ENCODE results near the gene XYLT1.

Gene XYLT1

DNA sequence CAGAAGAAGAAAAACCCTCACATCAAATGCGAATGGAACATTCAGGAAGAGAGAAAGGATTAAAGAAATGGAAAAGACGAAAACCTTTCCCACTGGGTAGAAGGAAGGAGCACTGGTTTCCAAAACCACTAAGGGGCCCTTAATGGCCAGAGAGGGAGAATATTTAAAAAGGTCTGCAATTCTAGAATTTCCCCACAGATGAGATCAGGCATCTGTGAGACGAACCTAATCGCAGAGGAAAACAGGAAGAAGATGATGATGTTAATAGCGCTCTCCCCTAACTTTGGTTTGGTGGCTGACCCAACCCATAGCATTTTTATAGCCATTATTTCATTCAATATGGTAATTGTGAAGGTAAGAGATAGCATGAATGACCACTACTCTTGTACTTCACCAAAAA is 32.8 kb downstream of the XYLT1 start:
- no peak for TF ChIP-seq POLR2A (IDR thresholded peaks at IDR 0.05; ENCODE audit: low read depth, low read length)
- FAIRE-seq = no peak
- DNase-seq (ENCODE audit: insufficient read length, low spot score) = no peak

DNA sequence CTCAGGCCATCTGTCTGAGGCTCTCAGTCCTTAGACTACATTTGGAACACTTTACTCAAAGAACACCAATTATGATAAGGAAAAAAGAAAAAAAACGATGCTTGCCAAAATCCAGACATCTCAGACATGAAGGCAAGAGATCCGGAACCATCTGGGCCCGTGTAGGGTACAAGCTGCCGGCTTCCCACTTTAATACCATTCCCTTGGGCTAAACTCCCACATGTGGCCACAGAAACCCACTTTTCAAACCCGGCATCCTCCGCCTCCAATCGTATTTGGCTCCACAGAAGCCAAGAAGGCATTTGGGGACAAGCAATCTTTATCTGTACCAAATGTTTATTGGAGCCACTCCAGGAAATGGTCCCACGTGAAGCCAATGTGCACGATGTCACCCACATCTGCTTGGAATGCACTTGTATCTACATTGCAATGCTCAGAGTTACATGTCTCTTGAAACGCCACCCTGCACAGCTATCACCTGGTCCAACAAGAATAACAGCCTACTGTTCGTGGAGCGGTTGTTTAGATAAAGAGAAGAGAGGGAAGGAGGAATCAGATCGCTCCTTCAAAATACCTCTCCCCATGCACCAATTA is 33.5 kb downstream of the XYLT1 start:
- no peak for TF ChIP-seq POLR2A (IDR thresholded peaks at IDR 0.05; ENCODE audit: low read depth, low read length)
- FAIRE-seq (no peak), DNase-seq (ENCODE audit: insufficient read length, low spot score) (no peak)

DNA sequence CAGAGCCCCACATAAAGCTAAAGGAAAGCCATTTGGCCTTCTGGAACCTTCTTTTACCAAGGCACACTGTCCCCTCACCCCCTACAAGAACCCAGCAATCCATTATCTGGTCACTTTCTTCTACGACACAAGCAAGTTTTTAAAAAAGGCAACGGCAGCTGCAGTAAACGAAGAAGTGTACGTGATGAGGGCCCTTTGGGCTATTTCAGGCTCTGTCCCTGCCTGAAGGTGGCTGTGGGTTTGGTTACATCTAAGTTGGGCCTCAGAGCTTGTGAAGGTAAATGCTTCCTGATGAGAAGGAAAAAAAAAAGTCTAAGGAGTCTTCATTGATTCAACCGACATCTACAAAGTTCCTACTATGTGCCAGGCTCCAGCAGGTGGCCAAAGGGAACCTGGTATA is 35.4 kb downstream of the XYLT1 start:
- TF ChIP-seq POLR2A (IDR thresholded peaks at IDR 0.05; ENCODE audit: low read depth, low read length) = no peak
- FAIRE-seq (no peak), DNase-seq (ENCODE audit: insufficient read length, low spot score) (no peak)

DNA sequence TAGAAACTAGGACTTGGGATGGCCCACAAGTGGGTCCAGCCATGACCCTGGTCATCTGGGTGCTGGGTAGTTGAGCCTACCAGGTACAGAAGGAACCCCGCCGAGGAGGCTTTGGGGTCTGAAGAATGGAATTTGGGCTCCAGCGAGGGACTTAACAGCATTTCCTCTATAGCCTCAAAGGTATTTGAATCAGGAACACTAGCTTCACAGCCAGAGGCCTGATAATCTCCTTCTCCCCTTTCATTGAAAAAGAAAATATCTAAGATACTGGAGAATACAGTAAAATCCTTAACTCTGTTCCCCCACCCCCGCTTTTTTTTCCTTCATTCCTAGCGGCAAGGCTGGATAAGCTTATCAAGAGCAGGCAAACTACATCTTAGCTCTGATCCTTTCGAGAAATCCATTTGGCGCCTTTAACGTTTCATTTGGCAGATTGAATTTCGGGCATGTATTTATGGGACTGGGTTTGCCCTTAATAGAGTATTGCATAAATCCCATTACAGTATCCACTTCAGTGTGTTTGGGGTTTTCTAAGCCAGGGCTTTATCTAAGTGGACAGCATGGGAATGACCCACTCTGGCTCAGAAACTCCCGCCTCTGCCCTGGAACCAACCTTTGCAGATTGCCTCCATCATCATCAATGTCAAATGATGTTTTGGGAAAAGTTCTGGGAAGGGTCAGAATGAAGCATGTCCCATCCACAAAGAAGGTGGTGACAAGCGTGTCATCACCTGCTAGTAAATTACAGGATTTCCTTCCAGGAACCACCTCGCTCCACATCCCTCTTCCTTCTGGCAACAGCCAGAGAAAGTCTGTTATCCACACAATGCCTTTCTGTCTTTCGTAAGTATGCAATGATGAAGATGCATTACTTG is 36.9 kb downstream of the XYLT1 start:
- DNase-seq (ENCODE audit: insufficient read length, low spot score) (no peak), FAIRE-seq (no peak)
- no peak for TF ChIP-seq POLR2A (IDR thresholded peaks at IDR 0.05; ENCODE audit: low read depth, low read length)

DNA sequence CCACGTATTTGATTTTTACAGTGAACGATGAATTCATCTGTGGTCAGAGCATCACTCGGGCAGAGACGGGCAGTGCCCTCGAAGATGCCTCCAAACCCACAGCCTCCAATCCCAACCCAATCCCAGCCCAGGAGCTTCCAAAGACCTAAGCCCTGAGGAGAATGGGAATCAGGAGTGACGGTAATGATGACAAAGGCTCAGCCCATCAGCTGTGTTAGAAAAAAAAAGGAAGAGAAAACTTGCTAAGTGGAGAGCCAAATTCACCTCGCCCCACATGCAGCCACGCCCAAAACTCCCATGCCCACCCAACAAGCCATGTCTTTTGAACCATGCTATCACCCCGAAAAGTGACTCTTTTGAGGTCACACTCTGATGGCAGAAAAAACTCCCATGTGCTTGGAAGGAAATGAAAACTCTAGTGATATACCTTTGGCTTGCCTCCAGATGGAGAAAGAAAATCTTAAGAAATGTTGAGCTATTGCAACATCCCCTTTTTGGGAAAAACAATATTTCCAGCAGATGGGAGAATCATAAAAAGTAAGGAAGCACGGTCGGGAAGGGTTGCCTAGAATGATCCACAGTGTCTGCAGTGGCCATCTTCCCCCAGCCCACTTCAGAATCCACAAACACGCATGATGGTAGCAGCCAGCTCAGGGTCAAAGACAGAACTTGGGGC is 37.7 kb downstream of the XYLT1 start:
- FAIRE-seq = no peak
- DNase-seq (ENCODE audit: insufficient read length, low spot score) = no peak
- TF ChIP-seq POLR2A (IDR thresholded peaks at IDR 0.05; ENCODE audit: low read depth, low read length) = no peak

DNA sequence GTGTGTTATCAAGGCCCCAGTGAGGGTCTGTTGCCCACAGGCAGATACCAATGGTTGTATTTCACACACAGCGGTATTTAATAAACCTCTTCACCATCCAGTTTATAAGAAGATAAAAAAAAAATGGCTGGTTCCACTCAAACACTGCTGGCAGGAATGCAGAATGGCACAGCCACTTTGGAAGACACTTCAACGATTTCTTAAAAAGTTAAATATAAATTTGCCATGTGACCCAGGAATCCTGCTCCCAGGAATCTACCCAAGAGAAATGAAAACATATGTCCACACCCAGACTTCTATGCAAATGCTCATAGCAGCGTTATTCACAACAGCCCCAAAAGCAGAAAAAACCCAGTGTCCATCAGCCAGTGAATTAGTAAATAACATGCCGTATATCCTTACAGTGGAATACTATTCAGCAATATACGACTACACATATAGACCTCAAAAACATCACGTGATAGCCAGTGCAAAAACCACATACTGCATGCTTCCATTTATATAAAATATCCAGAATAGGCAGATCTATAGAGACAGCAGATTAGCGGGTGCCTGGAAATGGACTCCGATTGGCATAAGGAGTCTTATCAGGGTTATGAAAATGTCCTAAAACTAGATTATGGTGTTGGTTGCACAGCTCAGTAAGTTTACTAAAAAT is 38.7 kb downstream of the XYLT1 start:
- no peak for TF ChIP-seq POLR2A (IDR thresholded peaks at IDR 0.05; ENCODE audit: low read depth, low read length)
- DNase-seq (ENCODE audit: insufficient read length, low spot score) (no peak), FAIRE-seq (no peak)

DNA sequence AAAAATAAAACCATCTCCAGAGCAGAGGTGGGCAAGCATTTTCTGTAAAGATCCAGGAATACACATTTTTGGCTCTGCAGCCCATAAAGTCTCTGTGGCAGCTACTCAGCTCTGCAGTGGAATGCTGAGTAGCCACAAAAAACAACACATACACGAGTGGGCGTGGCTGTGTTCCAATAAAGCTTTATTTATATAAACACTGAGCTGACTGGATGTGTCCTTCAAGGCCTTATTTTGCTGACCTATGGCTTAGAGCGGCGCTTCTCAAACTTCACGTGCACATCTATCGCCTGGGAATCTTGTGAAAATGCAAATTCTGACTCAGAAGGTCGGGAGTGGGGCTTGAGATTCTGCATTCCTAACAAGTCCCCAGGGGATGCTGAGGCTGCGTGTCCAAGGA is 39.7 kb downstream of the XYLT1 start:
- no peak for TF ChIP-seq POLR2A (IDR thresholded peaks at IDR 0.05; ENCODE audit: low read depth, low read length)
- DNase-seq (ENCODE audit: insufficient read length, low spot score) = no peak
- no peak for FAIRE-seq

DNA sequence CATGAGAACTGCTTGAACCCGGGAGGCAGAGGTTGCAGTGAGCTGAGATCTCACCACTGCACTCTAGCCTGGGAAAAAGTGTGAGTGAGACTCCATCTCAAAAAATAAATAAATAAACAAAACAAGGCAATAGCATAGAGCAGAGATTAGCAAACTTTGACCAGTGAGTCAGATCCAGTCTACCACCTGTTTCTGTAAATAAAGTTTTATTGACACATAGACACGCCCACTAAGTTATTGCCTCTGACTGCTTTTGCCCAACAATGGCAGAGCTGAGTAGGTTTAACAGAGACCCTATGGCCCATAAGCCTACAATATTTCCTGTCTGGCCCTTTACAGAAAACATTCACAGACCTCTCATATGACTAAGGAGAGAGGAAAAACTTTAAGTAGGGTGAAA is 44.3 kb downstream of the XYLT1 start:
- TF ChIP-seq POLR2A (IDR thresholded peaks at IDR 0.05; ENCODE audit: low read depth, low read length) = no peak
- no peak for DNase-seq (ENCODE audit: insufficient read length, low spot score)
- FAIRE-seq = no peak

DNA sequence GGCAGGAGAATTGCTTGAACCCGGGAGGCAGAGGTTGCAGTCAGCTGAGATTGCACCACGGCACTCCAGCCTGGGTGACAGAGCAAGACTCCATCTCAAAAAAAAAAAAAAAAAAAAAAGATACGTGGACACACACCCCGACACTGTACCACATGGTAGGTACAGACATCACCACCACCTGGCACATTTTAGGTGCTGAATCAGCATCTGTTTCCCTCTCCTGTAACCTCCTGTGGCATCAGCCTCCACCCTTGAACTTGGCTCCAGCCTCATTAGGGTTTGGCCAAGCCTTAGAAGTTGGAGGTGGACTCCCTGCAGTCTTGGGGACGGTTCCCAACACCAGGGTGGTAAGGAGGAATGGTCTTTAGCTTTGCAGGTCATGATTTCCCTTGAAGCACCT is 46.0 kb downstream of the XYLT1 start:
- DNase-seq (ENCODE audit: insufficient read length, low spot score) (no peak), FAIRE-seq (no peak)
- no peak for TF ChIP-seq POLR2A (IDR thresholded peaks at IDR 0.05; ENCODE audit: low read depth, low read length)

DNA sequence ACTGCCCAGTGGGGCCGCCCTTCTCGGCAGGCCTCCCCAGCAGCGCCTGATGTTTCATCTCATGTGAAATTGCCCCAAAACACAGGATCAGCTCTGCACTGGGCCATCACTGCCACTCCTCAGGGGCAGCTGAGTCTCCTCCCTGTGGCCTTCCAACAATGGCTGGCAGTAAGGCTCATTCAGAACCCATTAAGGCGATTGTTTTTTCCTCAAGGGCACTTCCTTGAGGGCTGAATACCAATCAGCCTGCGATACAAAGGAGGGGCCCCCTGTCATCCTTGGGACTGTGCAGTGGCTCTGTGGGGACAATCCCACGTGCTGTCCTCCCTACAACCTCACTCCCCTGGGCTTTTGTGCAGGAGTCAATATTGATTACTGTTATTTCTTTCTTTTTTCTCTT is 47.5 kb downstream of the XYLT1 start:
- DNase-seq (ENCODE audit: insufficient read length, low spot score) = no peak
- TF ChIP-seq POLR2A (IDR thresholded peaks at IDR 0.05; ENCODE audit: low read depth, low read length) = no peak
- no peak for FAIRE-seq

DNA sequence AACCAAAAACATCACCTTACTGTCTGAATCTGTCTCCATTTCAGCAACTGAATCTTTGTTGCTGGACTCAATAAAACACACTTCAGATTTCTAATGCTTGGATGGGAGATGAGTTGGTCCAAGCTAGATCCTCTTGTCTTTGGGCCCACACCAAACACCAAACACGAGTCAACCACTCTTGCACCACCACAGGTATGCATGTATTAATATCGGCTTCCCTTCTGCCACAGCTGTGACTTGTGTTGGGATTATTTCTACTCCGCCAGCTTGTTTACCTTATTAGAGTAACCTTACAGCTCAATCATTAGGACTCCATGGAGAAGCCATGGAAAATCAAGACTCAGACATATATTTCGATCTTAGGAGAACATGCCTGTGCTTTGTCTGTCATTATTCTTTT is 49.9 kb downstream of the XYLT1 start:
- FAIRE-seq (no peak), DNase-seq (ENCODE audit: insufficient read length, low spot score) (no peak)
- no peak for TF ChIP-seq POLR2A (IDR thresholded peaks at IDR 0.05; ENCODE audit: low read depth, low read length)

DNA sequence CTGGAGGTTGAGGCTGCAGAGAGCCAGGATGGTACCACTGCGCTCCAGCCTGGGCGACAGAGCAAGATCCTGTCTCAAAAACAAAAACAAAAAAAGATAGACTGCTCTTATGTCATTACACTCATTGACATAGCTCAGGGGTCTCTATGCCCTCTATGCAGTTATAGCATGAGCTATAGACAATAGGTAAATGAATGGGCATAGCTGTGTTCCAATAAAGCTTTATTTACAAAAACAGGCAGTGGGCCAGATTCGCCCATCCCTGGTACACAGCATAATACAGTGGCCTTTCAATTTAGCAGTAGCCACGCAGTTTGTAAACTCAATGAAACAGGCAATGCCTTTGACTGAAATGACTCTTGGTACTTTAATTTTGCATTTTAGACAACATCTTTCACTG is 51.5 kb downstream of the XYLT1 start:
- no peak for DNase-seq (ENCODE audit: insufficient read length, low spot score)
- FAIRE-seq = no peak
- TF ChIP-seq POLR2A (IDR thresholded peaks at IDR 0.05; ENCODE audit: low read depth, low read length) = no peak

DNA sequence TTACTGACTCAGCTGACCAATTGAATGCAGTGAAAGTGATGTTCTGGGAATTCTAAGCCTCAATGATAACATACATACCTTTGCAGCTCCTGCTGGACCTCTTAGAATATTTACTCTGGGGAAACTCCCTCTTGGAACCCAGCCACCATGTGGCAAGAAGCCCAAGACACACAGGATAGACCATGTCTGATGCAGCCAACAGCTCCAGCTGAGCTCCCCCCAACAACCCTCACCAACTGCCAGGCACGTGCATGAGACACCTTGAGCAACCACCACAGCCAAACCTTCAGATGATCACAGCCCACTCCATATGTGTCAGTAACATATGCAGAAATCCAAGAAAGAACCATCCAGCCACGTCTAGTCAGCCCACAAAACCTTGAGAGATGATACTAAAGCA is 53.0 kb downstream of the XYLT1 start:
- no peak for TF ChIP-seq POLR2A (IDR thresholded peaks at IDR 0.05; ENCODE audit: low read depth, low read length)
- no peak for DNase-seq (ENCODE audit: insufficient read length, low spot score)
- no peak for FAIRE-seq
